IPS-18a (cell line): ENCODE measurements around the gene KLC1.

ENCODE experiments used
- H3K27ac ChIP-seq: one replicate; pipeline ENCODE4 v1.5.1; 2013; ENCODE audit warnings: low read length
- H3K27me3 ChIP-seq: one replicate; pipeline ENCODE4 v1.6.1; 2013; ENCODE audit warnings: mild to moderate bottlenecking, low read length; ENCODE audit not compliant: control insufficient read depth, insufficient read depth
- H3K36me3 ChIP-seq: one replicate; pipeline ENCODE4 v1.6.1; 2013; ENCODE audit warnings: low read depth, low read length; ENCODE audit not compliant: control insufficient read depth
- H3K4me1 ChIP-seq: one replicate; pipeline ENCODE4 v1.6.1; 2013; ENCODE audit warnings: low read depth, low read length; ENCODE audit not compliant: control insufficient read depth
- H3K4me3 ChIP-seq: one replicate; pipeline ENCODE4 v1.5.1; 2013; ENCODE audit warnings: low read length
- H3K9ac ChIP-seq: one replicate; pipeline ENCODE4 v1.6.1; 2013; ENCODE audit warnings: mild to moderate bottlenecking, low read length, moderate library complexity
- H3K9me3 ChIP-seq: one replicate; pipeline ENCODE4 v1.6.1; 2013; ENCODE audit warnings: low read depth, low read length; ENCODE audit not compliant: control insufficient read depth

Gene KLC1

GRCh38 chr14:103663506-103663905 lies 34.5 kb downstream of the KLC1 start:
- H3K4me3 ChIP-seq, result no peak overlapping the region
- H3K4me1 ChIP-seq, result no peaks in the 10 kb centered on the region
- H3K9me3 ChIP-seq, result no peaks in the 10 kb centered on the region
- no peak overlapping the region for H3K9ac ChIP-seq
- H3K27me3 ChIP-seq, result no peaks in the 10 kb centered on the region
- no peak overlapping the region for H3K27ac ChIP-seq
- peaks cover 49% of the 10 kb centered on the region for H3K36me3 ChIP-seq

DNA sequence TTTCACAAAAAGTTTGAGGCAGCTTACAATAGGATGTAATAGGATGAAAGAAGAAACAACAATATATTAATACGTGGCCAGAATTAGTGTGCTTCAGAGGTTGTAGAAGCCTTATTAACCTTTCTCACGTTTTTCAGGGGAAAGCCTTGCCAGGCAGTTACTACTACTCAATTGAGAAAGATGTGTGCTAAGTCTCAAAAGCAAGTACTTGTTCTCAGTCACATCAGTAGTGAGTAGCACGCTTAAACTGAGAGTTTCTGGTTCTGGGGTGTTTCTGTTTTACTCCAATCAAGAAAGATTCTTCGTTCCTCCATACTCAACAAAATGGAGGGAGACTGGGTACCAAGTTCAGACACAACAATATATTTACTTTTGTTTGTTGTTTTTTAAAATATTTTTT lies 38.7 kb downstream of the KLC1 start:
- Histone ChIP-seq H3K4me3 (no peak overlapping the region), H3K4me1 (no peaks in the 10 kb centered on the region), H3K9me3 (no peaks in the 10 kb centered on the region), H3K36me3 (peaks cover 62% of the 10 kb centered on the region), H3K27ac (no peak overlapping the region), H3K27me3 (no peaks in the 10 kb centered on the region), H3K9ac (no peak overlapping the region)

GRCh38 chr14:103668117-103668516 lies 39.1 kb downstream of the KLC1 start:
- H3K4me1 ChIP-seq, result no peaks in the 10 kb centered on the region
- no peaks in the 10 kb centered on the region for H3K27me3 ChIP-seq
- H3K4me3 ChIP-seq, result no peak overlapping the region
- no peak overlapping the region for H3K27ac ChIP-seq
- peaks cover 65% of the 10 kb centered on the region for H3K36me3 ChIP-seq
- no peak overlapping the region for H3K9ac ChIP-seq
- no peaks in the 10 kb centered on the region for H3K9me3 ChIP-seq

DNA sequence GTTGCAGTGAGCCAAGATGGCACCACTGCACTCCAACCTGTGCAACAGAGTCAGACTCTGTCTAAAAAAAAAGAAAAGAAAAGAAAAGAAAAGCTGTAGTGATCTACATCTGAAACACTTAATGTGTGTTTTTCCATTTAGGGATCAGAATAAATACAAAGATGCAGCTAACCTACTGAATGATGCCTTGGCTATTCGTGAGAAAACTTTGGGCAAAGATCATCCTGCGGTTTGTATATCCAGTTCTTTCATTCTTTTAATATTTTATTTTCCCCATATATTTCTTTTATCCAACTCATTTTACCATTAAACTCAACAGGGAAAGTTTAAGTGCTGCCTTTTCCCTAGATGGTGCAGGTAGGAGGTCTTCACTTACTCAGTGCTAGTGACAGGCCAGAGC lies 40.4 kb downstream of the KLC1 start:
- Histone ChIP-seq H3K4me3 (no peak overlapping the region), H3K27me3 (no peaks in the 10 kb centered on the region), H3K36me3 (peaks cover 66% of the 10 kb centered on the region), H3K27ac (no peak overlapping the region), H3K4me1 (no peaks in the 10 kb centered on the region), H3K9ac (no peak overlapping the region), H3K9me3 (no peaks in the 10 kb centered on the region)

GRCh38 chr14:103671911-103672310 lies 42.9 kb downstream of the KLC1 start:
- no peaks in the 10 kb centered on the region for H3K27me3 ChIP-seq
- H3K9me3 ChIP-seq, result no peaks in the 10 kb centered on the region
- H3K9ac ChIP-seq, result no peak overlapping the region
- H3K4me3 ChIP-seq, result no peak overlapping the region
- H3K36me3 ChIP-seq, result peaks cover 83% of the 10 kb centered on the region
- no peaks in the 10 kb centered on the region for H3K4me1 ChIP-seq
- H3K27ac ChIP-seq, result no peak overlapping the region

- H3K4me3 ChIP-seq, result no peak overlapping the region
- no peaks in the 10 kb centered on the region for H3K27me3 ChIP-seq
- H3K9me3 ChIP-seq, result no peaks in the 10 kb centered on the region
- no peak overlapping the region for H3K9ac ChIP-seq
- H3K36me3 ChIP-seq, result peaks cover 92% of the 10 kb centered on the region
- H3K27ac ChIP-seq, result no peak overlapping the region
- no peaks in the 10 kb centered on the region for H3K4me1 ChIP-seq
Measured at GRCh38 chr14:103675957-103676356, 46.9 kb downstream of the KLC1 start.

- Histone ChIP-seq H3K9ac (no peak overlapping the region), H3K4me1 (no peaks in the 10 kb centered on the region), H3K4me3 (no peak overlapping the region), H3K36me3 (peaks cover 88% of the 10 kb centered on the region), H3K27me3 (no peaks in the 10 kb centered on the region), H3K27ac (no peak overlapping the region), H3K9me3 (no peaks in the 10 kb centered on the region)
Measured at GRCh38 chr14:103676881-103677675, 48.1 kb downstream of the KLC1 start.

DNA sequence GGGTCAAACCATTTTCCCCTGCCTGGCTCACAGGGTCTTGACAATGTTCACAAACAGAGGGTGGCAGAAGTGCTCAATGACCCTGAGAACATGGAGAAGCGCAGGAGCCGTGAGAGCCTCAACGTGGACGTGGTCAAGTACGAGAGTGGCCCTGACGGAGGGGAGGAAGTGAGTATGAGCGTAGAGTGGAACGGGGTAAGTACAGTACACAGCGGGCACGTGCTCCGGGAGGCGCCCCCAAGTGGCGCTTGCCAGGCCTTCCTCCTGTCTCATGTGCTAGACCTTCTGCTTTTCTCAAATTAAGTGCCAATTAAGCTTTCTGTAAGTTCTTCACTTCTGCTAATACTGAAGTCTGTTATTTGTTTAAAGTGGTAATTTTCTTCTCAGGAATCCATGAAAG lies 50.3 kb downstream of the KLC1 start:
- Histone ChIP-seq H3K27me3 (no peaks in the 10 kb centered on the region), H3K9ac (no peak overlapping the region), H3K36me3 (peaks cover 84% of the 10 kb centered on the region), H3K27ac (no peak overlapping the region), H3K4me3 (no peak overlapping the region), H3K4me1 (no peaks in the 10 kb centered on the region), H3K9me3 (no peaks in the 10 kb centered on the region)

DNA sequence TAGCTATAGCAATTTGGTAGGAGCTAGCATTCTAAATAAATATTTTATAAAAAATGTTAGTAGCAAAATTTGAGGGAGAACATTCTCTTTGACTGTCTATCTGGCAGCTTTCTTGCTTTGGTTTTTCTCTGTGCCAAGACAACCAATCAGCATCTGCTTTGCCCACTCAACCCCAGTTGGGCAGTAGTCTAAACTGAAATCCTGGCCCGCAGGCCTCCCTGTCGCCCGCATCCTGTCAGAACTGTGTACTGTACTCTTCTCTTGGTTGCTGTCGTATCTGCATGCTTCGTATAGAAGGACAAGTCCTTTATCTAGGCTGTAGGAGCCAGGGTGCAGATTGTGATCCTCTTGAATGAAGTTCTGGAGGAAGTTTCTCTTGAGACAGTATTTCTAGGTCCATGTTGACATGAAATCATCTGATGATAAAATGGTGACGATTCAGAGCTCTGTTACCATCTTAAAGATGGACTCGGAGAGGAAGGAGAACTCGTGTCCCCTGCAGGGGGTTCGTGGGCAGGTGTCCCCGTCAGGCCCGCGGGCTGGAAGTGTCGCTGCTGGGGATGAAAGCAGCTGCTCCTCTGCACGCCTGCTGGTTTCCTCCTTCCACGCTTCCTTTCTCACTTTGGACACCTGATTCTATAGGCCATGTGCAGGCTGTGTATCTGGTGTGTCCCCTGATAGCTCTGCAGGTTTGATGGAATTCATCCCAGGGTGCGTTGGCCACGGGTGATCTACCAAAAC lies 51.6 kb downstream of the KLC1 start:
- no peaks in the 10 kb centered on the region for H3K9me3 ChIP-seq
- no peak overlapping the region for H3K27ac ChIP-seq
- no peak overlapping the region for H3K4me3 ChIP-seq
- no peaks in the 10 kb centered on the region for H3K27me3 ChIP-seq
- no peaks in the 10 kb centered on the region for H3K4me1 ChIP-seq
- no peak overlapping the region for H3K9ac ChIP-seq
- H3K36me3 ChIP-seq, result peaks cover 79% of the 10 kb centered on the region

DNA sequence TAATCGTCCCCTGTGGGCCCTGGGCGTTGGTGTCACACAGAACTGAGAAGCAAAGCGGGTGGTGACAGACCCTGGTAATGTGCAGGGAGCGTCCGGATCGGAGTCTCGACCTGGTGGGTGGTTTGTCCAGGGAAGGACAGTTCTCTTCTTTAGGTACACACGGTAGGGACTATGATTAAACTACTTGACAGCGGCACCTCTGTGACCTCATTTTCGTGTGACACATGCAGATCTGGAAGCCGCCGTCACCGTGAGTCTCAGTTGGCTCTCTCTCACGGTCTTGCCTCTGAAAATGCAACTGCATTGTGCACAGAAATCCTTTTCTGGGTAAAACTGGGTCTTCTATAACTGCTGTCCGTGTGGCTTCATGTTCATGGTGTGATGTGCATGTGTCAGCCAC lies 54.1 kb downstream of the KLC1 start:
- no peaks in the 10 kb centered on the region for H3K4me1 ChIP-seq
- no peak overlapping the region for H3K27ac ChIP-seq
- H3K9ac ChIP-seq, result no peak overlapping the region
- no peaks in the 10 kb centered on the region for H3K27me3 ChIP-seq
- no peaks in the 10 kb centered on the region for H3K9me3 ChIP-seq
- H3K4me3 ChIP-seq, result no peak overlapping the region
- H3K36me3 ChIP-seq, result peaks cover 76% of the 10 kb centered on the region

DNA sequence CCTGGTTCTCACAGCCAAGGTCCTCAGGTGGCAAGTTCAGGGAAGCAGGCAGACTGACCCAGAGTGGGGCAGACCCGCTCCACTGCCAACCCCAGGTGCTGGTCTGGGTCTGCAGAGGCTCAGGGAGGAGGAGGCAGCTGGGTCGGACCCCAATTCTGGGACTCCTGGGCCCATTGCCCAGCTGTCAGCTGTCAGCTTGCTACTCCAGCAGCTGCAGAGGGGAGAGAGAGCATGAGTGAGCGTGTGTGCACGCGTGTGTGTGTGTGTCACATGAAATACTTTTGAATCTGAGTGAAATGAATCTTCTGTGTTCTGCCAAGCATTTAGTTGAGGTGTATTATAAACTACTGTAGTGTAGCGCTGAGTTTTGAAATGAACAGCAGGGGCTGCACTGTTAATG lies 55.5 kb downstream of the KLC1 start:
- no peak overlapping the region for H3K27ac ChIP-seq
- peaks cover 77% of the 10 kb centered on the region for H3K36me3 ChIP-seq
- no peaks in the 10 kb centered on the region for H3K27me3 ChIP-seq
- H3K4me3 ChIP-seq, result no peak overlapping the region
- no peaks in the 10 kb centered on the region for H3K9me3 ChIP-seq
- H3K9ac ChIP-seq, result no peak overlapping the region
- no peaks in the 10 kb centered on the region for H3K4me1 ChIP-seq

DNA sequence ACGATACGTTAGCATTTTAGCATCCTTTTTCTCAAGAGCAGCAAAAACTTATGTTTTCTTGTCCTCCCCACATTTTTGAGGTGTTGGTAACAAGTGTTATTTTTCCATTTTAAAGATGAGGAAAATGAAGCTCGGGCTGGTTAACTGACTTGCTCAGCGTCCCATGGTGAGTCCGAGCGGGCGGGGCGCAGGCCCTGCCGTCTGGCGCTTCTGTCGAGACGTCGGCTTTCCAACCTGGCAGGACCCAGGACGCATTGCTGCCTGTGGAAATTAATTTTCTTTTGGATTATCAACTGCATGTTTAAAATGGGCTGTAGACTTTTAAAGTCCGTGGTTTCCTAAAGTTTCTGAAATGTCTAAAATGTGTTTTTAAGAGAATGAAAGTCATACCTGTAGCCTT lies 55.9 kb downstream of the KLC1 start:
- Histone ChIP-seq H3K4me3 (no peak overlapping the region), H3K27me3 (no peaks in the 10 kb centered on the region), H3K9ac (no peak overlapping the region), H3K36me3 (peaks cover 73% of the 10 kb centered on the region), H3K9me3 (no peaks in the 10 kb centered on the region), H3K27ac (no peak overlapping the region), H3K4me1 (no peaks in the 10 kb centered on the region)
